HG02885 (cell line): ENCODE data around the gene FAM120B.
"Not testable (repeated sequence)": the region's sequence is repeated elsewhere in the genome, so short reads cannot be mapped to it uniquely, and the experiment has no call there.

Experiments used
- ATAC-seq: cut with Tn5 transposase; IDR thresholded peaks from one replicate; pipeline ENCODE4 v1.9.1; 2021; ENCODE audit warnings: mild to moderate bottlenecking; ENCODE audit not compliant: unreplicated experiment, poor library complexity

FAM120B gene

GRCh38 chr6:170295510-170296422, 10.8 kb upstream of the FAM120B start:
- ATAC-seq: peak; percentile 56

GRCh38 chr6:170296423-170296745, 10.2 kb upstream of the FAM120B start:
- no peak for ATAC-seq

GRCh38 chr6:170296746-170297575, 9.6 kb upstream of the FAM120B start:
- ATAC-seq: no peak

- ATAC-seq: no peak
Measured at GRCh38 chr6:170297576-170298330, 8.8 kb upstream of the FAM120B start.

- ATAC-seq: no peak
Measured at GRCh38 chr6:170298688-170299087, 7.9 kb upstream of the FAM120B start.

GRCh38 chr6:170301184-170301583, 5.4 kb upstream of the FAM120B start:
- ATAC-seq: no peak

GRCh38 chr6:170305805-170306323, 694 bp upstream of the FAM120B start:
- ATAC-seq: no peak

GRCh38 chr6:170307080-170307545, 555 bp downstream of the FAM120B start:
- ATAC-seq: no peak

- ATAC-seq: no peak
Measured at GRCh38 chr6:170308761-170309160, 2.2 kb downstream of the FAM120B start.

GRCh38 chr6:170311696-170312095, 5.1 kb downstream of the FAM120B start:
- ATAC-seq: no peak

GRCh38 chr6:170312876-170313275, 6.3 kb downstream of the FAM120B start:
- ATAC-seq: no peak

- ATAC-seq: no peak
Measured at GRCh38 chr6:170313716-170314295, 7.2 kb downstream of the FAM120B start.

GRCh38 chr6:170314983-170315382, 8.4 kb downstream of the FAM120B start:
- no peak for ATAC-seq

GRCh38 chr6:170316071-170316470, 9.5 kb downstream of the FAM120B start:
- ATAC-seq: no peak

- no peak for ATAC-seq
Measured at GRCh38 chr6:170317076-170317475, 10.5 kb downstream of the FAM120B start.

GRCh38 chr6:170317718-170318117, 11.2 kb downstream of the FAM120B start:
- ATAC-seq: no peak

GRCh38 chr6:170329321-170329720, 22.8 kb downstream of the FAM120B start:
- ATAC-seq: no peak

GRCh38 chr6:170335199-170335598, 28.6 kb downstream of the FAM120B start:
- not testable (repeated sequence) for ATAC-seq

GRCh38 chr6:170344631-170345576, 38.3 kb downstream of the FAM120B start:
- ATAC-seq: peak; percentile 44
